WTC11 (cell line): Measurements from ENCODE around the gene PDIA2. TPM values are rescaled to one million over a fixed set of nuclear protein-coding genes. Genes with fewer than 3 reads are reported as not detected.

Source experiments
- ATAC-seq: fragments of 200-7000 bp; cut with Tn5 transposase; 2 replicates; pipeline ENCODE4 v1.10.0; 2021; ENCODE audit warnings: mild to moderate bottlenecking, moderate library complexity
- CTCF ChIA-PET: fragments of 300-600 bp; sonication (Branson Sonifier 250); formaldehyde crosslinking; loops from one replicate; lab custom pipeline; 2021; ENCODE audit warnings: antibody characterized with exemption; lab: Charles Lee
- POLR2A ChIA-PET: fragments of 350-600 bp; sonication (Branson Sonifier 250); formaldehyde crosslinking; loops from one replicate; lab custom pipeline; 2021; ENCODE audit warnings: antibody characterized with exemption; lab: Charles Lee
- DNase-seq: peaks from one replicate; pipeline ENCODE4 v3.0.0; 2021; ENCODE audit warnings: low spot score
- H3K27ac Mint-ChIP-seq: 2 replicates; pipeline ENCODE4 v1.8.0; 2021; ENCODE audit warnings: mixed read lengths
- H3K27me3 Mint-ChIP-seq: 2 replicates; pipeline ENCODE4 v1.8.0; 2021; ENCODE audit warnings: low read depth, mild to moderate bottlenecking, moderate library complexity, mixed read lengths
- H3K36me3 Mint-ChIP-seq: 2 replicates; pipeline ENCODE4 v1.8.0; 2021; ENCODE audit warnings: mixed read lengths
- H3K4me1 Mint-ChIP-seq: 2 replicates; pipeline ENCODE4 v1.8.0; 2022; ENCODE audit warnings: mixed read lengths
- H3K4me3 Mint-ChIP-seq: 2 replicates; pipeline ENCODE4 v1.8.0; 2021; ENCODE audit warnings: mild to moderate bottlenecking, moderate library complexity, mixed read lengths
- H3K9me3 Mint-ChIP-seq: 2 replicates; pipeline ENCODE4 v1.8.0; 2021; ENCODE audit warnings: mixed read lengths
- FOXJ3 ChIP-seq: sonication (generic); formaldehyde crosslinking; IDR thresholded peaks from 2 replicates; pipeline ENCODE4 v1.9.0; 2021; ENCODE audit warnings: missing genetic modification reagents, mild to moderate bottlenecking, borderline replicate concordance
- HMGA2 ChIP-seq: fragments of 250-450 bp; sonication (Bioruptor Pico); IDR thresholded peaks from 2 replicates; pipeline ENCODE4 v1.4.0; 2021; ENCODE audit warnings: mild to moderate bottlenecking, moderate library complexity
- IRF2 ChIP-seq: sonication (generic); formaldehyde crosslinking; IDR thresholded peaks from 2 replicates; pipeline ENCODE4 v1.8.0; 2022; ENCODE audit warnings: low read depth, missing genetic modification reagents, borderline replicate concordance
- JAZF1 ChIP-seq: fragments of 250-450 bp; sonication (Bioruptor Pico); IDR thresholded peaks from 2 replicates; pipeline ENCODE4 v1.9.0; 2021; ENCODE audit warnings: moderate library complexity, mild to moderate bottlenecking, inconsistent platforms
- MXD4 ChIP-seq: fragments of 250-450 bp; sonication (Bioruptor Pico); IDR thresholded peaks from 2 replicates; pipeline ENCODE4 v1.8.0; 2021; ENCODE audit warnings: mild to moderate bottlenecking, moderate library complexity, borderline replicate concordance
- SMAD4 ChIP-seq: sonication (generic); formaldehyde crosslinking; IDR thresholded peaks from 2 replicates; pipeline ENCODE4 v1.8.0; 2022; ENCODE audit warnings: mild to moderate bottlenecking, missing genetic modification reagents
- TP53 ChIP-seq: sonication (generic); formaldehyde crosslinking; IDR thresholded peaks from 2 replicates; pipeline ENCODE4 v1.8.1; 2023; ENCODE audit warnings: mild to moderate bottlenecking, missing genetic modification reagents
- ZNF138 ChIP-seq: sonication (generic); formaldehyde crosslinking; conservative IDR thresholded peaks from 2 replicates; pipeline ENCODE4 v1.8.1; 2022; ENCODE audit warnings: mild to moderate bottlenecking, moderate library complexity, missing genetic modification reagents
- ZNF219 ChIP-seq: sonication (generic); formaldehyde crosslinking; IDR thresholded peaks from 2 replicates; pipeline ENCODE4 v1.8.0; 2023; ENCODE audit warnings: missing genetic modification reagents, mild to moderate bottlenecking, borderline replicate concordance
- total RNA-seq: library from RNA; stranded (reverse); gene quantifications from 3 replicates; pipeline ENCODE4 v1.2.3, GENCODE V29; 2021
- TF ChIP-seq, protein P1 (sequence below): sonication (generic); formaldehyde crosslinking; IDR thresholded peaks from 2 replicates; pipeline ENCODE4 v1.8.1; 2022; ENCODE audit warnings: mild to moderate bottlenecking, moderate library complexity, missing genetic modification reagents
- TF ChIP-seq, protein P2 (sequence below): sonication (generic); formaldehyde crosslinking; IDR thresholded peaks from 2 replicates; pipeline ENCODE4 v1.8.1; 2022; ENCODE audit warnings: mild to moderate bottlenecking, missing genetic modification reagents, moderate library complexity, borderline replicate concordance
- TF ChIP-seq, protein P3 (sequence below): fragments of 250-450 bp; sonication (Bioruptor Pico); IDR thresholded peaks from 2 replicates; pipeline ENCODE4 v2.1.2; 2022; ENCODE audit warnings: mild to moderate bottlenecking, moderate library complexity
- TF ChIP-seq, protein P4 (sequence below): sonication (generic); formaldehyde crosslinking; IDR thresholded peaks from 2 replicates; pipeline ENCODE4 v1.8.1; 2023; ENCODE audit warnings: mild to moderate bottlenecking, missing genetic modification reagents
- TF ChIP-seq, protein P5 (sequence below): sonication (generic); formaldehyde crosslinking; IDR thresholded peaks from 2 replicates; pipeline ENCODE4 v1.8.0; 2022; ENCODE audit warnings: mild to moderate bottlenecking, missing genetic modification reagents
- TF ChIP-seq, protein P6 (sequence below): sonication (generic); formaldehyde crosslinking; IDR thresholded peaks from 2 replicates; pipeline ENCODE4 v1.8.1; 2023; ENCODE audit warnings: mild to moderate bottlenecking, missing genetic modification reagents, moderate library complexity
- TF ChIP-seq, protein P7 (sequence below): sonication (generic); formaldehyde crosslinking; IDR thresholded peaks from 2 replicates; pipeline ENCODE4 v1.8.1; 2022; ENCODE audit warnings: low read depth, missing genetic modification reagents, borderline replicate concordance
- TF ChIP-seq, protein P8 (sequence below): sonication (generic); formaldehyde crosslinking; IDR thresholded peaks from 2 replicates; pipeline ENCODE4 v1.8.1; 2022; ENCODE audit warnings: low read depth, mild to moderate bottlenecking, moderate library complexity, missing genetic modification reagents, borderline replicate concordance
- TF ChIP-seq, protein P9 (sequence below): sonication (generic); formaldehyde crosslinking; IDR thresholded peaks from 2 replicates; pipeline ENCODE4 v1.8.1; 2023; ENCODE audit warnings: mild to moderate bottlenecking, missing genetic modification reagents

The PDIA2 gene
- total RNA-seq, 1 experiment from 2014 or later, result 2.4 TPM

DNA sequence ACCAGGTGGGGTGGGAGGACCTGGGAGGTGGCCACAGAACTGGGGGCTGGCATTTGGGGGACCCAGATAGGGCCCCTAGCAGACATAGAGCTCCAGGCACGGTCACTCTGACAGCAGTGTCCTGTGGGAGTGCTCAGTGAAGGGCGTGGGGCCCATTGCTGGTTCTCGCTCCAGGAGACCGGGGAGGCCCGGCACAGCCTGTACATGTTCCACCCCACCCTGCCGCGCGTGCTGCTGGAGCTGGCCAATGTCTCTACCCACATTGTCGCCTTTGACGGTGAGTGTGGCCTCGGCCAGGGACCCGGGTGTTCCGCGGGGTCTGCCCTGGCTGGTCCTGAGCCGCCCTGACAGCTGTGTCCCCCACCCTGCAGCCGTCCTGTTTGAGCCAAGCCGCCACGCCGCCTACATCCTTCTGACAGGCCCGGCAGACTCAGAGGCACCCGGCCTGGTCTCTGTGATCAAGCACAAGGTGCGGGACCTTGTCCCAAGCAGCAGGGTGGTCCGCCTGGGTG lies 18.5 kb upstream of the PDIA2 start:
- no peak overlapping the region for H3K27ac Mint-ChIP-seq
- no peaks in the 10 kb centered on the region for H3K4me1 Mint-ChIP-seq
- H3K27me3 Mint-ChIP-seq, result no peaks in the 10 kb centered on the region
- TF ChIP-seq JAZF1 (CRISPR knock-in tag) (no peak), HMGA2 (CRISPR knock-in tag) (no peak), ZNF138 (CRISPR knock-in tag) (no peak), TP53 (CRISPR knock-in tag) (no peak), MXD4 (CRISPR knock-in tag) (no peak), FOXJ3 (CRISPR knock-in tag) (no peak), ZNF219 (CRISPR knock-in tag) (no peak), SMAD4 (CRISPR knock-in tag) (no peak), IRF2 (CRISPR knock-in tag) (no peak)
- TF ChIP-seq, protein P1, sequence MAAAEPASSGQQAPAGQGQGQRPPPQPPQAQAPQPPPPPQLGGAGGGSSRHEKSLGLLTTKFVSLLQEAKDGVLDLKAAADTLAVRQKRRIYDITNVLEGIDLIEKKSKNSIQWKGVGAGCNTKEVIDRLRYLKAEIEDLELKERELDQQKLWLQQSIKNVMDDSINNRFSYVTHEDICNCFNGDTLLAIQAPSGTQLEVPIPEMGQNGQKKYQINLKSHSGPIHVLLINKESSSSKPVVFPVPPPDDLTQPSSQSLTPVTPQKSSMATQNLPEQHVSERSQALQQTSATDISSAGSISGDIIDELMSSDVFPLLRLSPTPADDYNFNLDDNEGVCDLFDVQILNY (CRISPR knock-in tag), result no peak
- TF ChIP-seq, protein P2, sequence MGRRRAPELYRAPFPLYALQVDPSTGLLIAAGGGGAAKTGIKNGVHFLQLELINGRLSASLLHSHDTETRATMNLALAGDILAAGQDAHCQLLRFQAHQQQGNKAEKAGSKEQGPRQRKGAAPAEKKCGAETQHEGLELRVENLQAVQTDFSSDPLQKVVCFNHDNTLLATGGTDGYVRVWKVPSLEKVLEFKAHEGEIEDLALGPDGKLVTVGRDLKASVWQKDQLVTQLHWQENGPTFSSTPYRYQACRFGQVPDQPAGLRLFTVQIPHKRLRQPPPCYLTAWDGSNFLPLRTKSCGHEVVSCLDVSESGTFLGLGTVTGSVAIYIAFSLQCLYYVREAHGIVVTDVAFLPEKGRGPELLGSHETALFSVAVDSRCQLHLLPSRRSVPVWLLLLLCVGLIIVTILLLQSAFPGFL (CRISPR knock-in tag), result no peak
- TF ChIP-seq, protein P3, sequence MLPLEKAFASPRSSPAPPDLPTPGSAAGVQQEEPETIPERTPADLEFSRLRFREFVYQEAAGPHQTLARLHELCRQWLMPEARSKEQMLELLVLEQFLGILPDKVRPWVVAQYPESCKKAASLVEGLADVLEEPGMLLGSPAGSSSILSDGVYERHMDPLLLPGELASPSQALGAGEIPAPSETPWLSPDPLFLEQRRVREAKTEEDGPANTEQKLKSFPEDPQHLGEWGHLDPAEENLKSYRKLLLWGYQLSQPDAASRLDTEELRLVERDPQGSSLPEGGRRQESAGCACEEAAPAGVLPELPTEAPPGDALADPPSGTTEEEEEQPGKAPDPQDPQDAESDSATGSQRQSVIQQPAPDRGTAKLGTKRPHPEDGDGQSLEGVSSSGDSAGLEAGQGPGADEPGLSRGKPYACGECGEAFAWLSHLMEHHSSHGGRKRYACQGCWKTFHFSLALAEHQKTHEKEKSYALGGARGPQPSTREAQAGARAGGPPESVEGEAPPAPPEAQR (CRISPR knock-in tag), result no peak
- TF ChIP-seq, protein P4, sequence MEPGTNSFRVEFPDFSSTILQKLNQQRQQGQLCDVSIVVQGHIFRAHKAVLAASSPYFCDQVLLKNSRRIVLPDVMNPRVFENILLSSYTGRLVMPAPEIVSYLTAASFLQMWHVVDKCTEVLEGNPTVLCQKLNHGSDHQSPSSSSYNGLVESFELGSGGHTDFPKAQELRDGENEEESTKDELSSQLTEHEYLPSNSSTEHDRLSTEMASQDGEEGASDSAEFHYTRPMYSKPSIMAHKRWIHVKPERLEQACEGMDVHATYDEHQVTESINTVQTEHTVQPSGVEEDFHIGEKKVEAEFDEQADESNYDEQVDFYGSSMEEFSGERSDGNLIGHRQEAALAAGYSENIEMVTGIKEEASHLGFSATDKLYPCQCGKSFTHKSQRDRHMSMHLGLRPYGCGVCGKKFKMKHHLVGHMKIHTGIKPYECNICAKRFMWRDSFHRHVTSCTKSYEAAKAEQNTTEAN (CRISPR knock-in tag), result no peak
- TF ChIP-seq, protein P5, sequence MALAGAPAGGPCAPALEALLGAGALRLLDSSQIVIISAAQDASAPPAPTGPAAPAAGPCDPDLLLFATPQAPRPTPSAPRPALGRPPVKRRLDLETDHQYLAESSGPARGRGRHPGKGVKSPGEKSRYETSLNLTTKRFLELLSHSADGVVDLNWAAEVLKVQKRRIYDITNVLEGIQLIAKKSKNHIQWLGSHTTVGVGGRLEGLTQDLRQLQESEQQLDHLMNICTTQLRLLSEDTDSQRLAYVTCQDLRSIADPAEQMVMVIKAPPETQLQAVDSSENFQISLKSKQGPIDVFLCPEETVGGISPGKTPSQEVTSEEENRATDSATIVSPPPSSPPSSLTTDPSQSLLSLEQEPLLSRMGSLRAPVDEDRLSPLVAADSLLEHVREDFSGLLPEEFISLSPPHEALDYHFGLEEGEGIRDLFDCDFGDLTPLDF, result no peak
- TF ChIP-seq, protein P6, sequence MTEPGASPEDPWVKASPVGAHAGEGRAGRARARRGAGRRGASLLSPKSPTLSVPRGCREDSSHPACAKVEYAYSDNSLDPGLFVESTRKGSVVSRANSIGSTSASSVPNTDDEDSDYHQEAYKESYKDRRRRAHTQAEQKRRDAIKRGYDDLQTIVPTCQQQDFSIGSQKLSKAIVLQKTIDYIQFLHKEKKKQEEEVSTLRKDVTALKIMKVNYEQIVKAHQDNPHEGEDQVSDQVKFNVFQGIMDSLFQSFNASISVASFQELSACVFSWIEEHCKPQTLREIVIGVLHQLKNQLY (CRISPR knock-in tag), result no peak
- TF ChIP-seq, protein P7, sequence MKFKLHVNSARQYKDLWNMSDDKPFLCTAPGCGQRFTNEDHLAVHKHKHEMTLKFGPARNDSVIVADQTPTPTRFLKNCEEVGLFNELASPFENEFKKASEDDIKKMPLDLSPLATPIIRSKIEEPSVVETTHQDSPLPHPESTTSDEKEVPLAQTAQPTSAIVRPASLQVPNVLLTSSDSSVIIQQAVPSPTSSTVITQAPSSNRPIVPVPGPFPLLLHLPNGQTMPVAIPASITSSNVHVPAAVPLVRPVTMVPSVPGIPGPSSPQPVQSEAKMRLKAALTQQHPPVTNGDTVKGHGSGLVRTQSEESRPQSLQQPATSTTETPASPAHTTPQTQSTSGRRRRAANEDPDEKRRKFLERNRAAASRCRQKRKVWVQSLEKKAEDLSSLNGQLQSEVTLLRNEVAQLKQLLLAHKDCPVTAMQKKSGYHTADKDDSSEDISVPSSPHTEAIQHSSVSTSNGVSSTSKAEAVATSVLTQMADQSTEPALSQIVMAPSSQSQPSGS (CRISPR knock-in tag), result no peak
- DNase-seq (no peak), ATAC-seq (no peak)
- no peak overlapping the region for H3K4me3 Mint-ChIP-seq
- CTCF ChIA-PET, result interaction anchor here (1.1 kb wide), 1 partner anchor 88 kb away, joined by 5 read pairs; no protein-coding TSS in a partner anchor
- H3K36me3 Mint-ChIP-seq, result peaks cover 6% of the 10 kb centered on the region; the same call in 1 of the 2 replicates
- POLR2A ChIA-PET, result no interaction called here
- H3K9me3 Mint-ChIP-seq, result no peaks in the 10 kb centered on the region

DNA sequence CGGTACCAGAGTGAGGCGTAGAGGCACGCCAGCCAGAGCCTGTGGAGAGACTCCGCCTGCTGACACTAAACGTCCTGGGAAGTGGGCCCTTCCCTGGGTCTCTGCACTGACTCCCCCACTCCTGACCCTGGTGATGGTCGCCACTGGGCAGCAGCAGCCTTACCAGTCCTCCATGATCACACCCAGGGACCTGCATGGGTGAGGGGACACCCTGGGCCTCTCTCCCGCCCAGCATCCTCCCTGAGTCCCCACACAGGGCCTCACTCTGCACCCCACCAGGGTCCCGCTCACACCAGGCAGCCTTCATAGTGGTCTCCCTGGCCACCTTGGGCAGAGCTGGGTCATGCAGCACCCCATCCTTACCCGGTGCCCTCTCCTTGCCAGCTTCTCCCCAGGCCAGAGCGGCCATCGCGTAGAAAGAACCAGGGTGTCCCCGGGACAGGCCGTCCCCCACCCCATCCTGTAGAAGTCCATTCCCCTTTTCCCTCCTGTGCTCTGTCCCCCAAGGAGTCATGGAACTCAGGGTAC lies 17.9 kb upstream of the PDIA2 start:
- Mint-ChIP-seq H3K4me1 (no peaks in the 10 kb centered on the region), H3K36me3 (peaks cover 6% of the 10 kb centered on the region; the same call in 1 of the 2 replicates), H3K9me3 (no peaks in the 10 kb centered on the region), H3K4me3 (no peak overlapping the region), H3K27me3 (no peaks in the 10 kb centered on the region), H3K27ac (no peak overlapping the region)
- DNase-seq (no peak), ATAC-seq (no peak)
- CTCF ChIA-PET, result no interaction called here
- POLR2A ChIA-PET, result no interaction called here
- TF ChIP-seq, protein P8, sequence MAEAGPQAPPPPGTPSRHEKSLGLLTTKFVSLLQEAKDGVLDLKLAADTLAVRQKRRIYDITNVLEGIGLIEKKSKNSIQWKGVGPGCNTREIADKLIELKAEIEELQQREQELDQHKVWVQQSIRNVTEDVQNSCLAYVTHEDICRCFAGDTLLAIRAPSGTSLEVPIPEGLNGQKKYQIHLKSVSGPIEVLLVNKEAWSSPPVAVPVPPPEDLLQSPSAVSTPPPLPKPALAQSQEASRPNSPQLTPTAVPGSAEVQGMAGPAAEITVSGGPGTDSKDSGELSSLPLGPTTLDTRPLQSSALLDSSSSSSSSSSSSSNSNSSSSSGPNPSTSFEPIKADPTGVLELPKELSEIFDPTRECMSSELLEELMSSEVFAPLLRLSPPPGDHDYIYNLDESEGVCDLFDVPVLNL (CRISPR knock-in tag), result no peak
- TF ChIP-seq, protein P9, sequence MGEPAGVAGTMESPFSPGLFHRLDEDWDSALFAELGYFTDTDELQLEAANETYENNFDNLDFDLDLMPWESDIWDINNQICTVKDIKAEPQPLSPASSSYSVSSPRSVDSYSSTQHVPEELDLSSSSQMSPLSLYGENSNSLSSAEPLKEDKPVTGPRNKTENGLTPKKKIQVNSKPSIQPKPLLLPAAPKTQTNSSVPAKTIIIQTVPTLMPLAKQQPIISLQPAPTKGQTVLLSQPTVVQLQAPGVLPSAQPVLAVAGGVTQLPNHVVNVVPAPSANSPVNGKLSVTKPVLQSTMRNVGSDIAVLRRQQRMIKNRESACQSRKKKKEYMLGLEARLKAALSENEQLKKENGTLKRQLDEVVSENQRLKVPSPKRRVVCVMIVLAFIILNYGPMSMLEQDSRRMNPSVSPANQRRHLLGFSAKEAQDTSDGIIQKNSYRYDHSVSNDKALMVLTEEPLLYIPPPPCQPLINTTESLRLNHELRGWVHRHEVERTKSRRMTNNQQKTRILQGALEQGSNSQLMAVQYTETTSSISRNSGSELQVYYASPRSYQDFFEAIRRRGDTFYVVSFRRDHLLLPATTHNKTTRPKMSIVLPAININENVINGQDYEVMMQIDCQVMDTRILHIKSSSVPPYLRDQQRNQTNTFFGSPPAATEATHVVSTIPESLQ (CRISPR knock-in tag), result no peak
